GM13976 (cell line): ENCODE data around the gene TMEM72.

Experiments used
- DNase-seq: peaks from one replicate; pipeline ENCODE4 v3.0.0; 2012; ENCODE audit warnings: low spot score
- CTCF ChIP-seq: IDR thresholded peaks from 2 replicates; pipeline ENCODE4 v1.5.1; 2012; ENCODE audit warnings: borderline replicate concordance, mild to moderate bottlenecking; ENCODE audit not compliant: insufficient read depth; ENCODE audit errors: extremely low read depth, missing control alignments, control extremely low read depth
- in situ Hi-C: fragments of 300-500 bp; cut with MboI; formaldehyde crosslinking; loops from one replicate; pipeline ENCODE4 v1.12.0; 2022; ENCODE audit warnings: low sequenced_read_pairs, mixed read lengths, inconsistent platforms; ENCODE audit not compliant: unreplicated experiment

Gene TMEM72

GRCh38 chr10:44895280-44895679 is 15.9 kb upstream of the TMEM72 start:
- no peak for TF ChIP-seq CTCF
- in situ Hi-C loops, result no loop called here
- DNase-seq, result no peak

GRCh38 chr10:44897049-44897448 is 14.1 kb upstream of the TMEM72 start:
- no peak for TF ChIP-seq CTCF
- DNase-seq, result no peak
- in situ Hi-C loops, result no loop called here

- no peak for DNase-seq
- in situ Hi-C loops, result no loop called here
- TF ChIP-seq CTCF, result no peak
Observed at GRCh38 chr10:44898665-44899064, 12.5 kb upstream of the TMEM72 start.

- no peak for TF ChIP-seq CTCF
- in situ Hi-C loops, result no loop called here
- no peak for DNase-seq
Observed at GRCh38 chr10:44899450-44900080, 11.6 kb upstream of the TMEM72 start.

- no peak for DNase-seq
- in situ Hi-C loops, result no loop called here
- no peak for TF ChIP-seq CTCF
Observed at GRCh38 chr10:44902941-44903545, 8.1 kb upstream of the TMEM72 start.

- no peak for DNase-seq
- no peak for TF ChIP-seq CTCF
- in situ Hi-C loops, result no loop called here
Observed at GRCh38 chr10:44906486-44906885, 4.7 kb upstream of the TMEM72 start.
